ENCODE results near the gene LKAAEAR1.

LKAAEAR1 gene

DNA sequence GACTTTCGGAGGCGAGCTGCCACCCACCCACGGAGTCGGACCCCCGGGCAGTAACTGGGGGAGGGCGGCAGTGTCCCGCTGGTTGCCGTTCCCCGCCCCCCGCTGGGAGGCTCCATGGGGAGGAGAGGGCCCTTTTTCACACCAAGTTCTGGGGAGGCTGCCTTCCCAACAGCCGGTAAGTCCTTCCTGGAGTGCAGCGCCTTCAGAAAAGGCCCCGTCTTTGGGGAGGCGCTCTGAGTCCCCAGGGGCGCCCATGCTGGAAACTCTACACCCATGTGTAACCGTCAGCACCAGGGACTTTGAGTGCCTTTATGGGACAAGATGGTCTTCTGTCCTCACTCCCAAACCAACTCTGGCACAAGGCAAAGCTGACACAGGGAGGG, 34.3 kb downstream of the LKAAEAR1 start:
- DNase-seq: no peak

DNA sequence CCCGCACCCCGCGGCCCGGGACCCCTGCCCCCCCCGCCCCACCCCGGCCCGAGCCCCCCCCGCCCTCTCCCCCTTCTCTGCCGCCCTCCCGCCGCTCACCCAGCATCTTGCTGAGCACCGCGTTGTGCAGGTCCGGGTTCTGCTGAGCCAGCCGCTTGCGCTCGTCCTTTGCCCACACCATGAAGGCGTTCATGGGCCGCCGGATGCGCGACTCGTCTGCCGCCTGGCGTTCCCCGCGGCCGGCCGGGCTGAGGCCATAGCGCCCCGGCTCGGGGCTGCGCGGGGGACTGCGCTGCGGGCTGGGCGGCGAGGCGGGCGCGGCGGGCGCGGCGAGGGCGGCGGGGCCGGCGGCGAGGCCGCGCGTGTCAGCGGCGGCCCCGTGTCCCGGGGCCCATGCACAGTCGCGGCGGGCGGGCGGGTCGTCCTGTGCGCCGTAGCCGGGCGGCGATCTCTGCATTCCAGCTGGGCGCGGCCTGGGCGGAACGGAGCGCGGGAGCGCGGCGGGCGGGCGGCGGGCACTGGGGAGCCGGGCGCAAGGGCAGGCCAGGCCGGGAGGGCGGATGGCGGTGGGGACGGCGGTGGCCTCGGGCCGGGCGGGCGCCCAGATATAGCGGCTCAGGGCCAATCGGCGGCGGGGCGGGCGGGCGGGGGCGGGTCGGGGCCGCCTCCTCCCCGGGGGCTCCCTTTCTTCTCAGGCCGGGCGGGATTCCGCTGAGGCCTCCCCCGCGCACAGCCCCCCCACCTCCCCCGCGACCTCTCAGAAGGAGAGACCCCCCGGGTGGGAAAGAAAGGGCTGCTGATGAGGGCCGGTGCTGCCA, 34.9 kb downstream of the LKAAEAR1 start, which contains the start of gene SOX18:
SOX18 (minus strand) TSS at position 580 of the 818 bp plus-strand sequence; CDS start at position 457, 123 bp downstream.
- DNase-seq: no peak

DNA sequence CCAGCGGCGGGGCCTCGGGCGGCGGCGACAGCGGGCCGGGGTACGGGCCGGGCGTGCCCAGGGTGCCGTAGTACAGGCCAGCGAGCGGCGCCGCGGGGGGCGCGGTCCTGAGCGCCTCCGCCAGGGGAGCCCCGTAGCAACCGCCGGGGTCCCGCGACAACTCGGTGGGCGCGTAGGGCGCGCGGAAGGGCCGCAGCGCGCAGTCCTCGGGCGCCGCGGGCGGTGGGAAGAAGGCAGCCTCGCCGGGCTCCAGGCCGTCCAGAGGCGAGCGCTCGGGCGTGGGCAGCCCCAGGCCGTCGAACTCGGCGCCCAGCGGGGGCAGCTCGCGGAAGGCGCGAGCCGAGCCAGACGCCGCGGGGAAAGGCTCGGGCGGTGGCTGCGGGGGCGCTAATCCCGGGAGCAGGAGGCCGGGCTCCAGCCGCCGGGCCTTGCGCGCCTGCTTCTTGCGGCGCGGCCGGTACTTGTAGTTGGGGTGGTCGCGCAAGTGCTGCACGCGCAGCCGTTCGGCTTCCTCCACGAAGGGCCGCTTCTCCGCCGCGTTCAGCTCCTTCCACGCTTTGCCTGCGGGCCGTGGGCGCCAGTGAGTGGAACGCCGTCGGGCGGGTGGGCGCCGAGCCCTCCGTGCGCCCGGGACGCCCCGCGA, 35.7 kb downstream of the LKAAEAR1 start:
- no peak for DNase-seq

DNA sequence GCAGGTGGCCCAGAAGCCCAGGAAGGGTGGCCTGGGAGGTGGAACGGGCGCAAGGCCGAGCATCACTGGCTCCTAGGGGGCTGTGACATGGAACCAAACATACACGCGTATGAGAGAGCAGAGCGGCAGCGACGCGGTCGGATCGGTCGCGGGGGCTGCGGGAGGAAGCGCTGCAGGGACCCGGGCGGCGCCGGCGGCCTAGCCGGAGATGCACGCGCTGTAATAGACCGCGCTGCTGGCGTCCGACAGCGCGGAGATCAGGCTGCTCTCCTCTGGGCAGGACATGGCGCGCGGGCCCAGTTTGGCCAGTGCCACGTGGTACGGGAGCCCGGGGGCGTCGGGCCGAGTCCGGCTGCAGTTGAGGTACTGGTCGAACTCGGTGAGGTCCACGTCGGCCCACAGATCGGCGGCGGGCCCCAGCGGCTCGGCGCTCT, 36.2 kb downstream of the LKAAEAR1 start:
- DNase-seq: no peak

DNA sequence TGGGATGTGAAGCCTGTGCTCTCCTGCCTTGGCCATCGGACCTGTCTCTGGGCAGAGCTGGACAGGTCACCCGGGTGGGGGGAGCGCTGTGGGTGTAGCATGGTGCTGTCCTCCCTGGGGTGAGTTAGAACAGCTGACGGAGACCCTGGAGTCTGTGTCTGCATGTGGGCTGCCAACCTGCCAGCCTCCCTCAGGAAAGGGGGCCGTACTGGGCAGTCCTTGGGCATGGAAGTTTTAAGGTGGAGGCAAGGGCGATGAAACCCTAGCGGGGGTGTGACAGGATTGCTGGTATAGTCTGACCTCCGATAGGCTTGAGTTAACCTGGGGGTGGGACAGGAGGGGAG, 37.2 kb downstream of the LKAAEAR1 start:
- no peak for DNase-seq

DNA sequence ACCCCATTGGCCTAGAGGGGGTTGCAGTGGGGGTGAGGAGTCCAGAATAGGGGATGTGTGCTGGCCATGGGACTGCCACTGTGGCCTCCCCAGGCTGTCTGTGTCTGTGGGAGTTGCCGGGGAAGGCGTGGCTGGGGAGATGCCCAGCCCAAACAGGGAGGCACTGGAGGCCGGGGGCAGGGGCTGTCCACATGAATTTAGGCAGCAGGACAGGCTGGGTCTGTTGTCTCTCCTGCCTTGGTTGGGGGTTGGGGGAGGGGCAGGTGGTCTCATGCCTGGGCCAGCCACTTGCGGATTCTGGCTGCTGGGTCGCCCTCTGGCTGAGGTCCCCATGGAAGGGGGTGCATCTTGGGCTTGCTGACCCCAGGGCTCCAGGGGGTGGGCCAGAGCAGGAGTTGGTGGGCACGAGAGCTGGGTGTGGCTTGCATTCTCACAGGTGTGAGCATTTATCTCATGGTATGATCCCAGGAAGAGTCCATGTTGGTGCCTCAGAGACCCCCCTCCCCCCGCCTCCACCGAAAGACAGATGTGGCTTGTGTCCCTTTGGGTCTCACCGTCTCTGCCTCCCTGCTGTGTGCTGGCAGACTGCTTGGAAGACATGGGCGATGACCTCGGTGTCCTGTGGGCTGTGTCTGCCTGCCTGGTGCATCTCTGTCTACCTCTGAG, 38.7 kb downstream of the LKAAEAR1 start:
- no peak for DNase-seq

DNA sequence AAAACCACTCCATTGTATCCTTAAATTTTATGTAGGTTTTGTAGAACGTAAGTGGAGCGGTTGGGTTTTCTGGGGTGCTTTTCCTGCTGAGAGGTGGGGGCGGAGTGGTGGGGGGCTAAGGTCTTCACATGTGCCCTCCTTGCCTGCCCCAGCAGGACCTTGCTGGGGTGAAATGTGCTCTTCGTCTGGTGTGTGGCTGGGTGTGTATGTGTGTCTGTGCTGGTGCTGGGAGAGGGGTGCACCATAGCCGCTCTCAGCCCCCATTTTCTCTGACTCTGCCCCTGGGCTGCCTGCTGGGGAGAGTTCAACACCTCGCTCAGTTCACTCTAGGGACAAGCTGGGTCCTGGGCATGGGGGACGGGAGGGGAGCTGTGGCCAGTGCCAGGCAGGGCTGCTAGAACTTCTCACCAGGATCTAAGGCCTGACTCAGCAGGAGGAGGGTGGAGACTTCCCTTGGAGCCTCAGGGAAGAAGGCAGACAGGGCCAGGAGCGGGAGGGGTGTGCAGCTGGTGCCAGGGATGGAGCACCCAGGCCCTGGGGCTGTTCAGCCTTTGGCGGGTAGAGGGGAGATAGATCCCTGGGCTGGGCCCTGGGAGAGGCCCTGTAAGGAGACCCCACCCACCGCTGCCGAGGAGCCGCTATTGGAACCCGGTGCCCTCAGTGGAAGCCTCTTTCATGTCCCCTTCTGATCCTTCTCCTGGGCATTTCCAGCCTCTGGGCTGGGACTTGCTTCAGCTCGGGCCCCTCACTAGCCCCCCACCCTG, 39.5 kb downstream of the LKAAEAR1 start:
- no peak for DNase-seq

DNA sequence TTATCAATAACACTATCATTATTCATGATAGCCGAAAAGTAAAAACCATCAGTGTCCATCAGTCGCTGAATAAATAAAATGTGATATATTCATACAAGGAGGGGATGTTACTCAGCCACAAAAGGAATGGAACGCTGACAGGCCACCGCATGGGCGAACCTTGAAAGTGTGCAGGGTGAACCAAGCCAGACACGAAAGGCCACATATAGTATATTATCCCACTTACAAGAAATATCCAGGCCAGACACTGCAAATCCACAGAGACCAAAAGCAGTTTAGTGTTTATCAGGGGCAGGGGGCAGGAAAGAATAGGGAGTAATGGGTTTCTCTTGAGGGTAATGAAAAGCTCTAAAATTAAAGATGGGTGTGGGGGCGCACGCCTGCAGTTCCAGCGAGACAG, 40.4 kb downstream of the LKAAEAR1 start:
- DNase-seq: no peak

DNA sequence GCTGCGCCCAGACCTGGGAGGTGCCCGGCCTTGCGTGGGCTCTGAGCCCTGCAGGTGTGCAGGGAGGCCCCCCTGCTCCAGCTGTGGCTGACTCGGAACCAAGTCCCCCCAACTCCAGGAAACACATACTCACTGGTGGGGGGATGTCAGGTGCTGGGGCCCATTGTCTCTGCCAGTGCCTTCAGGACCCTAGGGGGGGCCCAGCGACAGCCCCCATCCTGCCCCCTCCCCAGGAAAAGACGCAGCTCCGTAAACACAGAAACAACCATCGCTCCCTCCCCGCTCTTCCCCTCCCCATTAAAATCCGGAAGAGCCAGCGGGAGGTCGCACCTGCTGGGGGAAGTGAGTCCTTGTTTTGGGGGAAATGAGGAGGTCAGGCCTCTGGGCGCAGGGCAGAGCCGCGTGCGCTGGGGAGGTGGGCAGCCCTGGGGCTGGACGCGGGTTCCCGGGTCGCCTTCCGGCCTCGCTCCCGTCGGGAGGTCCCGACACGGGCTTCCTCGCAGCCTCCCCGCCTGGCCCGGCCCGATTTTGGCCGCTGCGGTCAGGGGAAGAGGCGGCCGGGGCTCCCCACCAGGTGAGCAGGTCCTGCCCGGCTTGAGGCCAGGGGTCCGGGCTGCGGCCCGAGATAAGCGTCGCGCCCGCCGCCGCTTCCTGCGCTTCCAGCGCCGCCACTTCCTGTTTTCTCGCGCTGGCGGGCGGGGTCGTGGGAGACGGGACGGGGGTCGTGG, 42.0 kb downstream of the LKAAEAR1 start:
- DNase-seq: no peak

DNA sequence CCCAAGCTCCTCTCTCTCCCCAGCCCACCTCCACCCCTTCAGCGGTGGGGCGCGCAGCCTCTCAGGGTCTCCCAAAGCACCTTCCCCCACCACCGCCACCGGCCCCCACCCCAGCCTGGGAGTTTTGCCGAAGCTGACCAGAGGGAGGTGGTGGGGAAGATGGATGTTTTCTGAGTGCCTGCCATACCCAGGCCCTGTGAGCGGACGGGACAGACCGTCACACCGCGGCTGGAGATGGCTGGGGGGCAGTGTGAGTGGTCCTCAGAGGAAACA, 42.5 kb downstream of the LKAAEAR1 start:
- no peak for DNase-seq

DNA sequence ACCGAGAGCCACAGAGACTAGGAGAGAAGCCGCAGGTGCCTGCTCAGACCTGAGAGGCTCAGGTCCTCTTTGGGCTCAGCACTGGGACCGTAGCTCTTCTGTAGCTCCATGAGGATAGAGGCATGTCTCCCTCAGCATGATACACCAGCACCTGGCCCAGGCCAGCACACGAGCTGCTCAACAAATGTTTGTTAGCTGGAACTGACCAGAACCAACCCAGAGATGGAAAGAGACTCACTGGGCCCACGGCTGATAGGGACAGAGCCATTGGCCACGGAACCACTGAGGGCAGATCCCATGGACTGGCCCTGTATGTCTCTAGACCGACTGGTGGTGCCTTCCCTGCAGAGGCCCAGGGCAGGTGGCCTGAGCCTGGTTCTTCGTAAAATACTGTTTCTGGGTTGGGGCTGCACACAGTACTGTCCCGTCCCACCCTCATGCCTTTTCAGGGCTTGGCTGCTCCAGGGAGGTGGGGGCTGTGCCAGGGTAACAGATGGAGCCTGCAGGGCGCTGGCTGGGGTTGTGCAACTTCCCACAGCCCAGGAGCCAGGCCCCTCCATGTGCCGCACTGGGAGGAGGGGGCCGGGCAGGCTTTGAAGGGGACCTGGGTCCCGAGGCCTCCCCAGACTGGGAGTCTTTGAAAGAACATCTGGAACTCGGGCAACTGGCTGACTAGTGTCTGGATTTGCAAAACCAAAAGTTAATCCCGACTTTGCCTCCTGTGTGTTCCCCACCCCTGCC, 43.0 kb downstream of the LKAAEAR1 start:
- DNase-seq: no peak

DNA sequence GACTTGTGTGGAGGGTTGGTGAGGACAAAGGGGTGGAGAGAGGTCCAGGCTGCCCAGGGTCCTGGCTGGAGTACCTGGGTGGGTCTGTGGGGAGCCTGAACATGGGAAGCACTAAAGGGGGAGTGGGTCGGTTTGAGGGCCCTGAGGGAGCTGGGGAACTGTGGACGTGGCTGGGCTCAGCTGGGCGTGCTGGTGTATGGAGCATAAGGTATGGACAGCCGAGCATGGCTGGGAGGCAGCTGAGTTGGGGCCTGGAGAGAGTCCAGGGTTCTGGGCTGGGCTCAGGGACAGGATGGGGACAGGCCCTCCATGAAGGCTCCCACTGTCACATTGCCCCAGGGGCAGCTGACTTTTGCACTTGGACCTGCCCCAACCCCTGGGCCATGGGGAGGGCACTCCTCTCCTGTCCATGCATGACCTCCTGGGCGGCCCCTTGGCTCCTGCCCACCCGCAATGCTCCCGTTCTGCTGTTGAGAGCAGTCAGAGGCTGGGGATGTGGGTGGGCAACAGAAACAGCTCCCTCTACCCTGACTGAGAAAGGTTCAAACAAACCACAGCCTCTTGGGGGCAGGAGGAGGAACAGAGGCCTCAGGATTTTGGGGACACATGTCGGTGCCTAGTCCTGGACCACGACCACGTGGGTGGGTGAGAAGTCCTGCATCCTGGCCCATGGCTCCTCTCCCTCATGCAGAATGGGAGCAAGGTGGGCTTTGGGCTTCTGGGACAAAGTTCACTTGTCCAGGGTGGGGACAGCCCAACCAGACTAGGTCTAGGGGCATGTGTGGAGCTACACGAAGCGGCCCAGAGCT, 43.8 kb downstream of the LKAAEAR1 start:
- DNase-seq: no peak

DNA sequence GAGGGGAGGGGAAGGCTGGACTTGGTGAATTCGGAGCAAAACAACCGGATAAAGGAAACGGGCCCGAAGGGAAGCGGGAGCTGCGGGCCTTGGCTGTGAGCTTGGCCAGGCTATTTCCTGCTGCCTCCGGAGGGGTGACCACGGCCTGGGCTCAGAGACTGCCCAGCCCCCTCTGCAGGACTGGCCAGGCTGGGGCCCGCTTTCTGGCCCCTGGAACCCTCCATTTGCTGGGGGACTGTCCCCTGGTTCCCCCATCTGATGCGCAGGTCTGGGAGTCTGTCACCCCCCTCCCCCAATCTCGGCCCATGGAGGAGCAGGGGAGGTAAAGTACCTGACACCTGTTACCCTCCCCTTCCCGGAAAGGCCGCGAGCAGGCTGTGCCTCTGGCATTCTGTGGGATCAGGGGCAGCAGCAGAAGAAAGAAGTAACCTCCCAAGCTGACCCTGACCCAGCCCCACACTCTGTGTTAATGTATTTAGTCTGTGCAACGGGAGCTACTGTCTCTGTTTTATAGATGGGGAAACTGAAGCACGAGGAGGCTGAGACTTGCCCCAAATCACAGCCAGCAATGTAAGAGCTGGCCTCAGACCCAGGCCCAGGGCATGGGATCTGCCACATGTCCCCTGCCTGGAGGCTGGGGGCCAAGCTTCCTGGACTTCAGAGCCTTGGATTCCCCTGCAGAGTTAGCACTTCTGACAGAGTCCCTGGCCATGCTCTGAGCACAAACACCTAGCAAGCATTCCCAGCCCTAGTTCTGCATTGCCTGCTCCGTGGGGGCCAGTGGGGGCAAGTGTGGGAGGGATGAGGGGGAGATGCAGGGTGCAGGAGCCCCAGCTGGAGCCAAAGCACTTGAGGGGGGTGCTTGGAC, 44.7 kb downstream of the LKAAEAR1 start:
- DNase-seq: no peak

DNA sequence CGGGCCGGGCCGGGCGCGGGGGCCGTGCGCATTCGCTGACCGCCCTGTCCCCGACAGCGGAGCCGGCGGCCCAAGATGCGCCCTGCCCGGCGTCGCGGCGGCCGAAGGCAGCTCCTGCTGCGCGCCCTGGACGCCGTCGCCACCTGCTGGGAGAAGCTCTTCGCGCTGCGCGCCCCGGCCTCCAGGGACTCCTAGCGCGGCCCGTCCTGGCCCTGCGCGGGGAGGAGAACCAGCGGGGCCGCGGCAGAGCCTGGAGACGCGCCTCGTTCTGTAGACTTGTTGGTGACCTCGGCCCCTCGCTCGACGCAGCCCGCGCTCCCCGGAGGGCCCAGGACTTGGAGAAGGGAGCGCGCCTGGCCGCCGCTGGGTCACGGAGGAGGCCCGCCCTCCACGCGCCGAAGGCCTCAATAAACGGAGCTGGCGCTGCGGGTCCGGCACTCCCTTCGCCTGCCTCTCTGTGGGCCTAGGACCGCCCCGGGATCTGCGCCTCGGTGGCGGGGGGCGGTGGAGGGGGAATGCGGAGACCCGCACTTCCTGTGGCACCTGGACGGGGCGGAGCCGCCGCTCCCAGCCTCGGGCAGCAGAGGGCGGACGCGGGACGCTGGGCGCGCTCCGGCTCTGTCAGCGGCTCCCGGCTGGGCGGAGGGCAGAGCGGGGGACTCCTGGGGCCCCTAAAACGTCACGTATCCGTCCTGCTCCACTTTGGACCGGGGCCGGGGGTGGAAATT, 45.5 kb downstream of the LKAAEAR1 start:
- DNase-seq: no peak

DNA sequence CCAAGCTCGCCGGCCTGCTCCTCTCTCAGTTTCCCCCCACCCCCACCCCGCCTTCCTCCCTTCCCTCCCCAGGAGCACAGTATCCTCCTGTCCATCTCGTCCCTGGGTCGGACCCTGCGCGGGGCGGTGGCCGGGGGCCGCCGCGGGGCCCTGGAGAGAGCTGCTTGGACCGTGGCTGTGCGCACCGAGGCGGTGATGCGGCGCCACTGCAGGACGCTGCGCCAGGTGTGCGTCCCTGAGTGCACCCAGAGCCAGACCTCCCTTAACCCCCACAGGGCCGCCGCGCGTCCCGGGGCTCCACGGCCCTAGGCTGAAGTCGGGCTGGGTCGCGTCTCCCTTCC, 46.0 kb downstream of the LKAAEAR1 start:
- no peak for DNase-seq

DNA sequence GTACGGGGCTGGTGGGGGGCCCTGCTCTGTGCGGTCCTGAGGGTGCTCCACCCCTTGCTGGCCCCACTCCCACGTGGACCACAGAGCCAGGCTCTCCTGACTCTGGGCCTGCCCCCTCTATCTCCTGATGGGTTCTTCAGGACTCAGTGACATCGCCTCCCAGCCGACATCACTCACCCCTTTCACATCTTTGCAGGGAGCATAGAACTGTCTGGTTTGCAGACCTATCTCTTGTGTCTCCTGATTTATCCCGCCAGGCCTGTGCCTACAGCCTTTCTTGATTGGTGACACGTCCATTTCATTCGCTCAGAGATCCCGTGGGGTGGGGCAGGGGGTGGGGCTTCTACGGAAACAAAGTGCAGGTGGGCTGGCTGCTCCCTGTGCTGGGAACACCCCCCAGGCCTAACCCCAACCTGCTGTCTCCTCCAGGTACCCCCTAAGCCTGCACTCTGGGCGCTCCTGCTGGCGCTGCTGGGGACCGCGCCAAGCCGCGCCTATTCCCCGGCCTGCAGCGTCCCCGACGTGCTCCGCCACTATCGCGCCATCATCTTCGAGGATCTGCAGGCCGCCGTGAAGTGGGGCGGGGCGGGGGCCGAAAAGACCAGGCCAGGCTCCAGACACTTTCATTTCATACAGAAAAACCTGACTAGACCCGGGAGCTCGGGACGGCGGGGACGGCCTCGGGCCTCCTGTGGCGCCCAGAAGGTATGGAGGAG, 46.5 kb downstream of the LKAAEAR1 start:
- DNase-seq: no peak

DNA sequence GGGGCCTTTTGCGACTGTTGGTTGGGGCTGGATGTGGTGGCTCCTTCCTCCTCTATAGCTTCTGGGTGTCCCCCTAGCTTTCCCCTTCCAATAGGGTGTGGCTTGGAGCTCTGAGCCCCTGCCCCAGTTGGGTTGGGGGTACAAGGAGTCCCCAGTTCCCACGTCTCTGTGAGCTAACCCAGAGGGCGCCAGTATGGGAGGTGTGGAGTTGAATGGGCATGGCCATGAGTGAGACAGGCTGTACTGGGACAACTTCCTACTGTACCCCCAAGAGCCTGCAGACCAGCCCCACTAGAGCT, 47.0 kb downstream of the LKAAEAR1 start:
- no peak for DNase-seq

DNA sequence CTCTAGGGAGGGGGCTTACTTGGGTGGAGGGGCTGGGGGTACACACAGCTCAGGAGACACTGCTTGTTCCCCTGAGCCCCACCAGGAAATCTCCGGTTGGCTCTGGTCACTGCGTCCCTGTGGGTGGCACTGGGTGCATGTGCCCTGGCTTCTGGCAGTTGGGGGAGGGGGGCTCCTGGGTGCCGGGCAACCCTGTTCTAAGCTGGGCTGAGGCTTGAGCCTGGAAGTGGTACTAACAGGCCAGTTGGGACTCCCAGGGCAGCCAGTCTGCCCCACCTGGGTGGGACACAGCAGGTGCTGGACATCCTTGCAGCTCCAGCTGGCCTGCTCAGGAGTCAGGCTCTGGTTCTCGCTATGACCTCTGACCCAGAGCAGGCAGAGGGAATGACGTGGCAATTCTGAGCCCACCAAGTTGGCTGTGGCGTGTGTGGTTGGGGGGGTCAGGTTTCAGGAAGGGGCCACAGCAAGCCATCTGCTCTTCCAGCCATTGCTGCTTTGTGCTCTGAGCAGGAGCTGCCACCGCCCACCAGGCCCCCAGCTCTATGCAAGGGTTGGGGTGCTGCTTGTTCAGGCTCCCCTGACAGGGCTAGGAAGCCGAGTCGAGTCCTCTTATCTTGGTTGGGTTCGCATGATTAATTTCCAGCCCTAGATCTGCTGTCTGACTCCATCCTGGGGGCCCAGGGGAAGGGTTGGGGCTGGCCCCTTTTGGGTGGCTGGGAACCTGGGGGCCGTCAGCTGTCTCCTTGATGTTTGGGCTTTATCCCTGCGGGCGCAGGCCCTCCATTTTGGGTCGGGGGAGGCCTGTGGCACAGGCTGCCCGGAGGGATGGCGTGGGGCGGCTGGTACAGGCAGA, 47.6 kb downstream of the LKAAEAR1 start:
- no peak for DNase-seq
